Ovary (tissue), 9 donors: ENCODE data around the gene SECTM1. TPM values are rescaled to one million over a fixed set of nuclear protein-coding genes. Genes with fewer than 3 reads are reported as not detected.

Experiments used
- DNase-seq, 5 donors: peaks; one replicate each; pipeline ENCODE4 v3.0.0-alpha.2; 2019 to 2020
- H3K27ac ChIP-seq, 2 donors: fragments of 200-600 bp; one replicate each; pipeline versions ENCODE4 v1.5.1 to v1.8.0; 2019 to 2022
- H3K27me3 ChIP-seq: fragments of 200-600 bp; one replicate; pipeline ENCODE4 v1.8.0; 2022
- H3K36me3 ChIP-seq: fragments of 200-600 bp; sonication (generic); one replicate; pipeline ENCODE4 v1.5.1; 2019
- H3K4me1 ChIP-seq: one replicate; pipeline ENCODE4 v1.8.1; 2013; ENCODE audit warnings: mild to moderate bottlenecking, moderate library complexity; ENCODE audit not compliant: insufficient read depth
- H3K4me3 ChIP-seq: fragments of 200-600 bp; sonication (generic); one replicate; pipeline ENCODE4 v1.5.1; 2017
- H3K9me3 ChIP-seq, 2 donors: fragments of 200-600 bp in 1 of 2; sonication (generic) in 1 of 2; one replicate each; pipeline versions ENCODE4 v1.5.1 to v1.8.1; 2013 to 2019; ENCODE audit warnings: mild to moderate bottlenecking in 1 of 2, moderate library complexity in 1 of 2
- EP300 ChIP-seq: sonication (generic); formaldehyde crosslinking; IDR thresholded peaks from one replicate; pipeline ENCODE4 v1.6.1; 2017; ENCODE audit warnings: antibody characterized with exemption
- POLR2A ChIP-seq: fragments of 450-650 bp; IDR thresholded peaks from one replicate; pipeline ENCODE4 v1.6.1; 2017; ENCODE audit warnings: antibody characterized with exemption, mild to moderate bottlenecking, moderate library complexity
- WGBS, 3 donors: extraction: QIAGEN DNeasy Blood & Tissue Kit in 1 of 3; methylation state at CpG; one replicate each; pipeline versions ENCODE4 v1.1.5 to v1.1.7; 2013 to 2017; 5-methylcytosine and 5-hydroxymethylcytosine counted together
- intact Hi-C, 4 donors: fragments of 100-400 bp; cut with DNase I; formaldehyde crosslinking; loops; one replicate each; pipeline versions ENCODE4 v1.11.0 to v1.15.1; 2022 to 2023
- polyA plus RNA-seq, 2 donors: library from polyadenylated mRNA; stranded (reverse); fragments of 200-250 nt in 1 of 2; fragments of 350-450 nt in 1 of 2; fragmentation: Illumina TruSeq in 1 of 2; extraction: RNeasy Lipid Tissue Mini Kit (QIAGEN cat#74804) in 1 of 2; gene quantifications; one replicate each; pipeline ENCODE4 v1.2.3, GENCODE V29; 2013 to 2014
- total RNA-seq, 7 donors: library from RNA; depleted of rRNA in 2 of 7; stranded (reverse); fragments of >200 nt in 2 of 7; fragmentation: NEBNext Ultra II Directional in 3 of 7; extraction: Animal tissue kit (Norgen Biotek cat#: 25700) in 3 of 7; gene quantifications; one replicate each; pipeline versions ENCODE4 v1.1.0 to v1.2.4, GENCODE V29; 2016 to 2023
- TF ChIP-seq, protein P1 (sequence below), 3 donors: fragments of 450-650 bp in 2 of 3; fragments of 200-600 bp in 1 of 3; IDR thresholded peaks; one replicate each; pipeline versions ENCODE4 v1.5.1 to v1.8.0; 2016 to 2022; ENCODE audit warnings: antibody characterized with exemption in 3 of 3, mild to moderate bottlenecking in 1 of 3
- donor health status: DM: no; HTN: no; CAD: no; lungs with moderate emphysema.
- donor health status: DM: no; HTN: no; CAD: no.
- donor health status: Bipolar disorder and iron deficiency.
- donor health status: DM: yes; HTN: yes; CAD: no.
- donor health status: DM: no; HTN: no; CAD: no.
- donor health status: DM: yes; HTN: yes; CAD: no.

Gene SECTM1
- total and polyA plus RNA-seq, 9 donors = 2.1 to 20.8 (median 7.9) TPM

DNA sequence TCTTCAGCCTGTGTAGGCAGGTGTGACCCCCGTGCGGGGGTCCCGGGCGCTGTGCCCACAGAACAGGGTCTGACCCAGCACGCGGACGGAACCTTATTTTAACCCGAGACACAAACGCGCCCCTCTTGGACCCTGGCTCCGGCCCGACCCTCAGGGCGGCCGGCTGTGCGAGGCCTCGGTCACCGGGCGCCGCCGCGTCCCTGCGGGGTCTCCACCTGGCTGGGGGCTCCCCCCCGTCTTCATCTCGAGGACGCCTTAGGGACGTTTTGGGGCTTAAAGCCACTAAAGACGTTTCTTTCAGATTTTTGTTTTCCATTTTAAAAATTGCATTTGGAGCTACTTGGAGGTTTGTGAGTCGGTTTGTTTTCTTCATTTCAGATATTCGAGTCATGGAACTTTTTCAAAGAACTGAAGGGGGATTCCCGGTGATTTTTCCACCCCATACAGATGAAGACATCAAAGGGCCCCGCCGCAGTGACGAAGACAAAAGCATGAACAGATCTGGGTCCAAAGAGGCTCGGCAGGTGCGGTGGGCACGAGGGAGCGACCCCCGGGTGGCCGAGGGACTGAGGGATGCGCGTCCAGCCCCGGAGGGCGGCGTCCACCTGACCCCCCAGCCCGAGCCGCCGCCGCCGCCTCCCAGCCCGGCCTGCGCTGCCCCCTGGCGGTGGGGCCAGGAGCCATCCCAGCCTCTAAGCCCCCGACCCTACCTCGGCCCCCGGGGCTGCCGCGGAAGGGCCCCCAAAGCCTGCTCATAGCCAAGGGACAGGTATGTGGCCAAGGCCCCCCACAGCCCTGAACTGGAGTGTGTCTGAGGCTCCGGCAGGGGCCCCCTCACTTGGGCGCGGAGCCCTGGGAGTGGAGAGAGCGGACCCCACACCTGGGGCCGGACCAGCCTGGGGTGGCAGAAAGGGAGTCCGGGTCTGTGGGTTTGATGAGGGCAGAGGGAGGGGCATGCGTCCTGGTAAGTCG is 12.3 kb downstream of the SECTM1 start:
- Histone ChIP-seq H3K36me3 (no peaks in the 10 kb centered on the region), H3K9me3 (no peaks in the 10 kb centered on the region), H3K27me3 (no peaks in the 10 kb centered on the region), H3K27ac (no peak overlapping the region), H3K4me3 (no peak overlapping the region), H3K4me1 (peaks cover 2% of the 10 kb centered on the region)
- intact Hi-C loops = loop anchor here (2.0 to 10.0 kb wide), 6 partner anchors 76 to 296 kb away; partner anchors contain the start of genes CENPX (in 1 of the 4) and LRRC45 (in 1 of the 4)
- TF ChIP-seq, protein P1, sequence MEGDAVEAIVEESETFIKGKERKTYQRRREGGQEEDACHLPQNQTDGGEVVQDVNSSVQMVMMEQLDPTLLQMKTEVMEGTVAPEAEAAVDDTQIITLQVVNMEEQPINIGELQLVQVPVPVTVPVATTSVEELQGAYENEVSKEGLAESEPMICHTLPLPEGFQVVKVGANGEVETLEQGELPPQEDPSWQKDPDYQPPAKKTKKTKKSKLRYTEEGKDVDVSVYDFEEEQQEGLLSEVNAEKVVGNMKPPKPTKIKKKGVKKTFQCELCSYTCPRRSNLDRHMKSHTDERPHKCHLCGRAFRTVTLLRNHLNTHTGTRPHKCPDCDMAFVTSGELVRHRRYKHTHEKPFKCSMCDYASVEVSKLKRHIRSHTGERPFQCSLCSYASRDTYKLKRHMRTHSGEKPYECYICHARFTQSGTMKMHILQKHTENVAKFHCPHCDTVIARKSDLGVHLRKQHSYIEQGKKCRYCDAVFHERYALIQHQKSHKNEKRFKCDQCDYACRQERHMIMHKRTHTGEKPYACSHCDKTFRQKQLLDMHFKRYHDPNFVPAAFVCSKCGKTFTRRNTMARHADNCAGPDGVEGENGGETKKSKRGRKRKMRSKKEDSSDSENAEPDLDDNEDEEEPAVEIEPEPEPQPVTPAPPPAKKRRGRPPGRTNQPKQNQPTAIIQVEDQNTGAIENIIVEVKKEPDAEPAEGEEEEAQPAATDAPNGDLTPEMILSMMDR (IDR thresholded peaks at IDR 0.05) = peak; percentile 72 to 93 (median 93)
- no peak for TF ChIP-seq POLR2A
- DNase-seq = peak in 2 of 5 donors; percentile 57 to 58
- 41 to 55% (median 42%) methylated on average over 55 to 65 of the region's 65 CpGs for WGBS, 3 donors

DNA sequence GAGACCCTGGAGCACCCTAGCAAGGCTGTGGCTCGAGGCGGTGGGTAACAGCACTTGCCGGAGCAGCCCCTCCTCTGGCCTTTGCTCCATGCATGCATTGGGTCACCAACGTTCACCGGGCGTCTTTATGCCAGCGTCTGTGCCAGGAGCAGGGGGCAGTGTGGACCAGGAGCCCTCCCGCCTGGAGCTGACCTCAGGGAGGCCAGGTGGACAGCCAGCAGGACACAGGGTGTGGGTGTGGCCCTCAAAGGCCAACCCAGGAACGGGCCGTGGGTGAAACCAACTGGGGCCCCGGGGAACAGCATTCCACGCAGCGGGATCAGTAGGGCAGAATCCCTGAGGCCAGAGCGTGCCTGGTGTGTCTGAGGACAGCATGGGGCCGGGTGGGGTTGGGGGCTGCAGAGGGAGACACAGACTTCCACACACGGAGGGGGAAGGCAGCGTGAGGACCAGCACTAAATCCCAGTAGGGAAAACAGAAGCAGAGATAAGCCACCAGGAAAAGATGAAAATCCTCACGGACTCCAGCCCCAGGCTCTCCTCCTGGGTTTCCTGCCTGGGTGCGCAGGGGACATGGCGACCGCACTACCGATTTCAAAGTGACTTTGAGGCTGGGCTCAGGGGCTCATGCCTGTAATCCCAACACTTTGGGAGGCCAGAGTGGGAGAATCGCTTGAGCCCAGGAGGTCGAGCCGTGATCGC is 13.3 kb downstream of the SECTM1 start:
- H3K4me1 ChIP-seq = peaks cover 3% of the 10 kb centered on the region
- intact Hi-C loops = loop anchor here (2.0 to 10.0 kb wide), 6 partner anchors 75 to 295 kb away; partner anchors contain the start of genes CENPX (in 1 of the 4) and LRRC45 (in 1 of the 4)
- no peaks in the 10 kb centered on the region for H3K36me3 ChIP-seq
- TF ChIP-seq, protein P1 (IDR thresholded peaks at IDR 0.05) = no peak
- no peak for TF ChIP-seq POLR2A
- H3K27me3 ChIP-seq = no peaks in the 10 kb centered on the region
- 61 to 72% (median 66%) methylated on average over 26 of the region's 26 CpGs for WGBS, 3 donors
- no peak overlapping the region for H3K27ac ChIP-seq
- no peak for DNase-seq
- H3K9me3 ChIP-seq = no peaks in the 10 kb centered on the region
- no peak overlapping the region for H3K4me3 ChIP-seq

DNA sequence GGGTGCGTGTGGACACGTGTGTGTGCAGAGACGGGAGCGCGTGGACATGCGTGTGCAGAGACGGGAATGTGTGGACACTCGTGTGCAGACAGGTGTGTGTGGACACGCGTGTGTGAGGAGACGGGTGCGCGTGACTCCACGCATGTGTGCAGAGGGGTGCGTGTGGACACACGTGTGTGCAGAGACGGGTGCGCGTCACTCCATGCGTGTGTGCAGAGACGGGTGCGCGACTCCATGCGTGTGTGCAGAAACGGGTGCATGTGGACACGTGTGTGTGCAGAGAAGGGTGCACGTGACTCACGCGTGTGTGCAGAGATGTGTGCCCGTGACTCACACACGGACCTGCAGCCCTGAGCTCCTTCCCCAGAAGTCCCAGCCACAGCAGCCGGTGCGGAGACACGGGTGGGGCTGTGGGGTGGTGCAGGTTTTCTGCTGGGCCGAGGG is 13.9 kb downstream of the SECTM1 start:
- no peak for TF ChIP-seq POLR2A
- TF ChIP-seq, protein P1 (IDR thresholded peaks at IDR 0.05) = no peak
- no peak for TF ChIP-seq EP300
- Histone ChIP-seq H3K9me3 (no peaks in the 10 kb centered on the region), H3K4me3 (no peak overlapping the region), H3K4me1 (peaks cover 3% of the 10 kb centered on the region), H3K27ac (no peak overlapping the region), H3K36me3 (no peaks in the 10 kb centered on the region), H3K27me3 (no peaks in the 10 kb centered on the region)
- 85 to 89% (median 88%) methylated on average over 35 of the region's 35 CpGs for WGBS, 3 donors
- no peak for DNase-seq
- intact Hi-C loops = loop anchor here (2.0 to 10.0 kb wide), 6 partner anchors 75 to 295 kb away; partner anchors contain the start of genes CENPX (in 1 of the 4) and LRRC45 (in 1 of the 4)
